HL-60 (cell line): ENCODE results near the gene MYMX.

Source experiments
- SPI1 ChIP-seq: IDR thresholded peaks from 2 replicates; pipeline ENCODE4 v1.6.1; 2012; ENCODE audit warnings: low read depth, mild to moderate bottlenecking, borderline replicate concordance
- TF ChIP-seq, protein P1 (sequence below): IDR thresholded peaks from one replicate; pipeline ENCODE4 v1.5.1; 2011; ENCODE audit warnings: low read length, control low read depth, inconsistent platforms; ENCODE audit not compliant: insufficient read depth

DNA sequence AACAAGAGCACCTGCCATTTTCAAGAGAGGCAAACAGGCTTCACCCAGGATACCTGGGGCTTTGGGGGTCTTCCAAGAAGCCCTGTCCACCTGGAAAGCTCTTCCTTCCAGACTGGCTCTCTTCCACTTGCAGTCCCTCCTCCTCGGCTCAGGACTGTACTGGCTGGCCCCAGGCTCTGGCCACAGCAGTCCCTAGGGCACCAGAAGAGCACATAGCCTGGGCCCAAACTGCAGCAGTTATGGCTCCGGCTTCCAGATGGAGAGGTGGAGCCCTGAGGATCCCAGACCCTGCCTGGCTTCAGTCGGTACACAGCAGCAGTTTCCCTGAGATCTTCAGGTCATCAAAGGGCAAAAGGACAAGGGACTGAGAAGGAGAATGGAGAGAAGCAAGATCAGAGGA is 42.2 kb downstream of the MYMX start:
- TF ChIP-seq, protein P1, sequence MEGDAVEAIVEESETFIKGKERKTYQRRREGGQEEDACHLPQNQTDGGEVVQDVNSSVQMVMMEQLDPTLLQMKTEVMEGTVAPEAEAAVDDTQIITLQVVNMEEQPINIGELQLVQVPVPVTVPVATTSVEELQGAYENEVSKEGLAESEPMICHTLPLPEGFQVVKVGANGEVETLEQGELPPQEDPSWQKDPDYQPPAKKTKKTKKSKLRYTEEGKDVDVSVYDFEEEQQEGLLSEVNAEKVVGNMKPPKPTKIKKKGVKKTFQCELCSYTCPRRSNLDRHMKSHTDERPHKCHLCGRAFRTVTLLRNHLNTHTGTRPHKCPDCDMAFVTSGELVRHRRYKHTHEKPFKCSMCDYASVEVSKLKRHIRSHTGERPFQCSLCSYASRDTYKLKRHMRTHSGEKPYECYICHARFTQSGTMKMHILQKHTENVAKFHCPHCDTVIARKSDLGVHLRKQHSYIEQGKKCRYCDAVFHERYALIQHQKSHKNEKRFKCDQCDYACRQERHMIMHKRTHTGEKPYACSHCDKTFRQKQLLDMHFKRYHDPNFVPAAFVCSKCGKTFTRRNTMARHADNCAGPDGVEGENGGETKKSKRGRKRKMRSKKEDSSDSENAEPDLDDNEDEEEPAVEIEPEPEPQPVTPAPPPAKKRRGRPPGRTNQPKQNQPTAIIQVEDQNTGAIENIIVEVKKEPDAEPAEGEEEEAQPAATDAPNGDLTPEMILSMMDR = no peak
- no peak for TF ChIP-seq SPI1
